RWPE2 (cell line): ENCODE measurements around the gene POLR2C.

Experiments
- ATAC-seq: fragments of 200-7000 bp; cut with Tn5 transposase; 3 replicates; pipeline ENCODE4 v1.9.1; 2021; ENCODE audit warnings: low read depth
- DNase-seq: peaks from one replicate; pipeline ENCODE4 v3.0.0-alpha.2; 2020; ENCODE audit warnings: low spot score
- H3K27ac ChIP-seq: fragments of 450-650 bp; 2 replicates; pipeline ENCODE4 v1.5.1; 2017; ENCODE audit warnings: mild to moderate bottlenecking; ENCODE audit not compliant: poor library complexity, severe bottlenecking
- H3K27me3 ChIP-seq: fragments of 250-450 bp; sonication (Bioruptor Pico); 2 replicates; pipeline ENCODE4 v1.5.1; 2021; ENCODE audit warnings: mild to moderate bottlenecking, moderate library complexity; ENCODE audit not compliant: insufficient read depth, poor library complexity, severe bottlenecking
- H3K36me3 ChIP-seq: fragments of 250-450 bp; sonication (Bioruptor Pico); 2 replicates; pipeline ENCODE4 v1.5.1; 2020; ENCODE audit warnings: low read depth, mild to moderate bottlenecking, moderate library complexity
- H3K4me1 ChIP-seq: fragments of 250-450 bp; sonication (Bioruptor Pico); 2 replicates; pipeline ENCODE4 v1.5.1; 2021; ENCODE audit warnings: mild to moderate bottlenecking, moderate library complexity; ENCODE audit not compliant: insufficient read depth, poor library complexity, severe bottlenecking
- H3K4me3 ChIP-seq: fragments of 250-450 bp; sonication (Bioruptor Pico); 2 replicates; pipeline ENCODE4 v1.5.1; 2021; ENCODE audit warnings: mild to moderate bottlenecking, moderate library complexity; ENCODE audit not compliant: severe bottlenecking
- H3K9me3 ChIP-seq: fragments of 250-450 bp; sonication (Bioruptor Pico); 2 replicates; pipeline ENCODE4 v1.5.1; 2021; ENCODE audit warnings: mild to moderate bottlenecking, moderate library complexity; ENCODE audit not compliant: severe bottlenecking
- CTCF ChIP-seq: fragments of 450-650 bp; IDR thresholded peaks from one replicate; pipeline ENCODE4 v1.5.1; 2017; ENCODE audit warnings: mild to moderate bottlenecking, moderate library complexity; ENCODE audit not compliant: poor library complexity, severe bottlenecking

The POLR2C gene

GRCh38 chr16:57474671-57475661, 12.5 kb downstream of the POLR2C start:
- Histone ChIP-seq H3K9me3 (no peaks in the 10 kb centered on the region), H3K36me3 (peaks cover 27% of the 10 kb centered on the region), H3K27me3 (no peaks in the 10 kb centered on the region), H3K4me3 (no peak overlapping the region), H3K27ac (no peak overlapping the region), H3K4me1 (no peaks in the 10 kb centered on the region)
- no peak for TF ChIP-seq CTCF
- DNase-seq (no peak), ATAC-seq (no peak)

GRCh38 chr16:57475711-57476339, 13.3 kb downstream of the POLR2C start:
- Histone ChIP-seq H3K9me3 (no peaks in the 10 kb centered on the region), H3K27ac (no peak overlapping the region), H3K36me3 (peaks cover 19% of the 10 kb centered on the region), H3K4me3 (no peak overlapping the region), H3K4me1 (no peaks in the 10 kb centered on the region), H3K27me3 (no peaks in the 10 kb centered on the region)
- ATAC-seq, result peak; percentile 44; the same call in 1 of the 3 replicates
- DNase-seq, result no peak
- TF ChIP-seq CTCF, result peak; percentile 35

GRCh38 chr16:57476546-57477410, 14.3 kb downstream of the POLR2C start:
- no peaks in the 10 kb centered on the region for H3K4me1 ChIP-seq
- no peak for ATAC-seq

More at GRCh38 chr16:57476546-57477410, 14.3 kb downstream of the POLR2C start:
- DNase-seq, result no peak
- Histone ChIP-seq H3K27ac (no peak overlapping the region), H3K4me3 (no peak overlapping the region), H3K36me3 (peaks cover 12% of the 10 kb centered on the region; the same call in 1 of the 2 replicates), H3K9me3 (no peaks in the 10 kb centered on the region), H3K27me3 (no peaks in the 10 kb centered on the region)
- no peak for TF ChIP-seq CTCF
